Measurements from ENCODE around the gene TENM4.

DNA sequence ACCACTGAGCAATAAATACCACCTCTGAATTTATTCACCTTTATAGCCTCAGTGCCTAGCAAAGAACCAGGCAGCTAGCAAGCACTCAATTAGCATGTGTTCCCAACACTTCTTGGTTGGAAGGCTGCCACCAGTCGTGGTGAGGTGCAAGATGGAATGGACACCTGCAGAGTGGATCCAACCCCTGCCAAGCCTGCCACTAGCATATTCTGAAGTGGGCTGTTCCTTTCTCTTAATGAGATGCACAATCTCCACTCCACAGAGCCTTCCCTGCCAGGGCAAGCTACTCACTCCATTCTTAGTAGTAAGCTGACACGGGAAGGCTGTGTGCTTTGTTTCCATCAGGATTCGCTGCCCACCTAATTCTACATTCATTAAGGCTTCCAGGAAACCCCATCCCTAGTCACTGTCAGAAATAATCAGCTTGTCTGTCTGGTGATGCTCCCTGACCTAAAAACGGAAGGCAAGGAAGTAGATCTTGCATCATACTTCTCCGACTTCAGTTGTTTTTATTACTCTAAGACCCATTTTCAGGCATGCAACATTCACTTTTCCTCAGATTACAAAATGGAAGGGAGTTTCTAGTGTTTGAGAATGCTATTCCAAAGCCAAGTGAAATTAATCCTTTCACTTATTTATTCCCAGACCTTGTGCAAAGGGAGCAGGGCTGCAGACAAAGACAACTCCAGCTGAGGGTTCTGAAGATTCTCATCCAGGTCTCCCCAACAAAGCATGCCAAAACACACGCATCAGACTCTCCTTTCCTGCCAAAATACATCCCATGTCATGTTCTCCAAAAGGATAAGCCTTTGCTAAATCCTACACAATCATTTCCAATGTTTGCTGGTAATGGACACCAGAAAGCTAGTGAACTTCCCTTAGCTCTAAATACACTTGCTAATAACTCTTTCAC lies 128.0 kb downstream of the TENM4 start:
- TF ChIP-seq, protein P1, sequence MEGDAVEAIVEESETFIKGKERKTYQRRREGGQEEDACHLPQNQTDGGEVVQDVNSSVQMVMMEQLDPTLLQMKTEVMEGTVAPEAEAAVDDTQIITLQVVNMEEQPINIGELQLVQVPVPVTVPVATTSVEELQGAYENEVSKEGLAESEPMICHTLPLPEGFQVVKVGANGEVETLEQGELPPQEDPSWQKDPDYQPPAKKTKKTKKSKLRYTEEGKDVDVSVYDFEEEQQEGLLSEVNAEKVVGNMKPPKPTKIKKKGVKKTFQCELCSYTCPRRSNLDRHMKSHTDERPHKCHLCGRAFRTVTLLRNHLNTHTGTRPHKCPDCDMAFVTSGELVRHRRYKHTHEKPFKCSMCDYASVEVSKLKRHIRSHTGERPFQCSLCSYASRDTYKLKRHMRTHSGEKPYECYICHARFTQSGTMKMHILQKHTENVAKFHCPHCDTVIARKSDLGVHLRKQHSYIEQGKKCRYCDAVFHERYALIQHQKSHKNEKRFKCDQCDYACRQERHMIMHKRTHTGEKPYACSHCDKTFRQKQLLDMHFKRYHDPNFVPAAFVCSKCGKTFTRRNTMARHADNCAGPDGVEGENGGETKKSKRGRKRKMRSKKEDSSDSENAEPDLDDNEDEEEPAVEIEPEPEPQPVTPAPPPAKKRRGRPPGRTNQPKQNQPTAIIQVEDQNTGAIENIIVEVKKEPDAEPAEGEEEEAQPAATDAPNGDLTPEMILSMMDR (IDR thresholded peaks at IDR 0.05): no peak
- no peak for TF ChIP-seq POLR2A (IDR thresholded peaks at IDR 0.05)
